ENCODE data around the gene TGFB1. TPM values are rescaled to one million over a fixed set of nuclear protein-coding genes. Genes with fewer than 3 reads are reported as not detected.
A peak's percentile ranks its signal among the peaks of the same experiment; 100 is the strongest.
"Not testable (repeated sequence)": the region's sequence is repeated elsewhere in the genome, so short reads cannot be mapped to it uniquely, and the experiment has no call there.

The TGFB1 gene
- total RNA-seq, 6 experiments from 2014 or later = 150 to 163 (median 158) TPM

GRCh38 chr19:41296433-41296871, 57.3 kb downstream of the TGFB1 start:
- Mint-ChIP-seq H3K27ac (peak overlapping the region; percentile 98), H3K4me3 (no peak overlapping the region), H3K9me3 (no peaks in the 10 kb centered on the region), H3K36me3 (ENCODE audit: low read depth) (peaks cover 70% of the 10 kb centered on the region), H3K4me1 (ENCODE audit: low read depth) (peaks cover 56% of the 10 kb centered on the region), H3K27me3 (ENCODE audit: insufficient read depth) (peaks cover 7% of the 10 kb centered on the region)
- no peak for TF ChIP-seq CTCF (IDR thresholded peaks at IDR 0.05)
- no peak for DNase-seq

GRCh38 chr19:41295499-41295898, 58.2 kb downstream of the TGFB1 start:
- peaks cover 7% of the 10 kb centered on the region for H3K27me3 Mint-ChIP-seq (ENCODE audit: insufficient read depth)
- no peak overlapping the region for H3K4me3 Mint-ChIP-seq
- H3K27ac Mint-ChIP-seq = peak overlapping the region; percentile 98
- H3K36me3 Mint-ChIP-seq (ENCODE audit: low read depth) = peaks cover 72% of the 10 kb centered on the region
- H3K9me3 Mint-ChIP-seq = no peaks in the 10 kb centered on the region
- no peak for TF ChIP-seq CTCF (IDR thresholded peaks at IDR 0.05)
- no peak for DNase-seq
- H3K4me1 Mint-ChIP-seq (ENCODE audit: low read depth) = peaks cover 56% of the 10 kb centered on the region

GRCh38 chr19:41294393-41294792, 59.3 kb downstream of the TGFB1 start:
- TF ChIP-seq CTCF (IDR thresholded peaks at IDR 0.05) = no peak
- peaks cover 48% of the 10 kb centered on the region for H3K4me1 Mint-ChIP-seq (ENCODE audit: low read depth)
- H3K9me3 Mint-ChIP-seq = no peaks in the 10 kb centered on the region
- DNase-seq = no peak
- H3K4me3 Mint-ChIP-seq = no peak overlapping the region
- peaks cover 63% of the 10 kb centered on the region for H3K36me3 Mint-ChIP-seq (ENCODE audit: low read depth)
- H3K27me3 Mint-ChIP-seq (ENCODE audit: insufficient read depth) = peaks cover 7% of the 10 kb centered on the region
- H3K27ac Mint-ChIP-seq = no peak overlapping the region; the same call in 1 of the 2 replicates

GRCh38 chr19:41289814-41290213, 63.9 kb downstream of the TGFB1 start:
- not testable (repeated sequence) for H3K4me3 Mint-ChIP-seq

GRCh38 chr19:41288673-41289530, 64.8 kb downstream of the TGFB1 start:
- H3K27me3 Mint-ChIP-seq (ENCODE audit: insufficient read depth) = no peaks in the 10 kb centered on the region
- H3K4me3 Mint-ChIP-seq = no peak overlapping the region
- no peak for TF ChIP-seq CTCF (IDR thresholded peaks at IDR 0.05)
- H3K9me3 Mint-ChIP-seq = no peaks in the 10 kb centered on the region
- H3K27ac Mint-ChIP-seq = no peak overlapping the region
- peaks cover 38% of the 10 kb centered on the region for H3K36me3 Mint-ChIP-seq (ENCODE audit: low read depth)
- DNase-seq = no peak
- no peaks in the 10 kb centered on the region for H3K4me1 Mint-ChIP-seq (ENCODE audit: low read depth)

More at GRCh38 chr19:41289814-41290213, 63.9 kb downstream of the TGFB1 start:
- not testable (repeated sequence) for H3K4me1 Mint-ChIP-seq (ENCODE audit: low read depth); H3K27me3 Mint-ChIP-seq (ENCODE audit: insufficient read depth); H3K27ac Mint-ChIP-seq; DNase-seq; H3K9me3 Mint-ChIP-seq
- H3K36me3 Mint-ChIP-seq (ENCODE audit: low read depth) = peaks cover 41% of the 10 kb centered on the region

Other genes starting within 250 kb of the TGFB1 start
- not detected for gene CYP2F1, start 239.5 kb downstream of the TGFB1 start, total RNA-seq (2021; fragmentation: NEBNext Ultra II Directional; extraction: Animal tissue kit (Norgen Biotek cat#: 25700))
- 1 to 10 TPM in 3 of 6 experiments, under 1 TPM in 3; 0.65 to 1.6 (median 1.1) TPM for gene CYP2S1, start 160.7 kb downstream of the TGFB1 start, total RNA-seq (2021; fragmentation: NEBNext Ultra II Directional; extraction: Animal tissue kit (Norgen Biotek cat#: 25700))
- 100 to 1,000 TPM; 419 to 474 (median 458) TPM for gene AXL, start 134.7 kb downstream of the TGFB1 start, total RNA-seq (2021; fragmentation: NEBNext Ultra II Directional; extraction: Animal tissue kit (Norgen Biotek cat#: 25700))
- gene HNRNPUL1, start 89.5 kb downstream of the TGFB1 start, total RNA-seq (2021; fragmentation: NEBNext Ultra II Directional; extraction: Animal tissue kit (Norgen Biotek cat#: 25700)) = 100 to 1,000 TPM; 176 to 245 (median 234) TPM
- 10 to 100 TPM; 15.4 to 19.1 (median 16.8) TPM for gene CCDC97, start 43.8 kb downstream of the TGFB1 start, total RNA-seq (2021; fragmentation: NEBNext Ultra II Directional; extraction: Animal tissue kit (Norgen Biotek cat#: 25700))
- gene B9D2, start 10.2 kb upstream of the TGFB1 start, total RNA-seq (2021; fragmentation: NEBNext Ultra II Directional; extraction: Animal tissue kit (Norgen Biotek cat#: 25700)) = 1 to 10 TPM; 4.9 to 6.8 (median 6.3) TPM
- gene TMEM91, start 22.6 kb upstream of the TGFB1 start, total RNA-seq (2021; fragmentation: NEBNext Ultra II Directional; extraction: Animal tissue kit (Norgen Biotek cat#: 25700)) = 1 to 10 TPM; 1.4 to 2.6 (median 1.7) TPM
- gene EXOSC5, start 43.4 kb upstream of the TGFB1 start, total RNA-seq (2021; fragmentation: NEBNext Ultra II Directional; extraction: Animal tissue kit (Norgen Biotek cat#: 25700)) = 10 to 100 TPM; 16.5 to 23.5 (median 18.1) TPM
- 10 to 100 TPM in 3 of 6 experiments, 1 to 10 TPM in 3; 7.8 to 17.6 (median 9.8) TPM for gene BCKDHA, start 43.9 kb upstream of the TGFB1 start, total RNA-seq (2021; fragmentation: NEBNext Ultra II Directional; extraction: Animal tissue kit (Norgen Biotek cat#: 25700))
- gene B3GNT8, start 73.5 kb upstream of the TGFB1 start, total RNA-seq (2021; fragmentation: NEBNext Ultra II Directional; extraction: Animal tissue kit (Norgen Biotek cat#: 25700)) = 1 to 10 TPM in 3 of 6 experiments, under 1 TPM in 3; 0.47 to 2.1 (median 0.99) TPM
- gene DMAC2, start 86.0 kb upstream of the TGFB1 start, total RNA-seq (2021; fragmentation: NEBNext Ultra II Directional; extraction: Animal tissue kit (Norgen Biotek cat#: 25700)) = 10 to 100 TPM; 42.8 to 52.2 (median 46.3) TPM
- not detected for gene ERICH4, start 89.2 kb upstream of the TGFB1 start, total RNA-seq (2021; fragmentation: NEBNext Ultra II Directional; extraction: Animal tissue kit (Norgen Biotek cat#: 25700))
- not detected for gene CEACAM21, start 222.2 kb upstream of the TGFB1 start, total RNA-seq (2021; fragmentation: NEBNext Ultra II Directional; extraction: Animal tissue kit (Norgen Biotek cat#: 25700))

Data from HFFc6 (cell line).